ENCODE data around the gene VTCN1.

VTCN1 gene

GRCh38 chr1:117093870-117094621 lies 116.7 kb downstream of the VTCN1 start:
- peak in 1 of 2 donors; percentile 23 for DNase-seq
